ENCODE results near the gene ZC3H4. TPM values are rescaled to one million over a fixed set of nuclear protein-coding genes. Genes with fewer than 3 reads are reported as not detected.

ZC3H4 gene
- total and polyA plus RNA-seq, 2 donors from 2014 or later: 5.7 to 55.2 TPM

- Histone ChIP-seq H3K9ac (ENCODE audit: low read length in 3 of 3) (peak overlapping the region; percentile 41 to 100 (median 92)), H3K4me3 (ENCODE audit: low read length in 3 of 3) (peak overlapping the region; percentile 87 to 93 (median 89)), H3K9me3 (ENCODE audit: control insufficient read depth in 2 of 3, insufficient read depth in 1 of 3, low read length in 3 of 3) (no peaks in the 10 kb centered on the region), H3K36me3 (ENCODE audit: control insufficient read depth in 2 of 3, insufficient read depth in 3 of 3, low read length in 3 of 3) (no peaks in the 10 kb centered on the region), H3K4me1 (ENCODE audit: control insufficient read depth in 2 of 3, insufficient read depth in 2 of 3, low read depth in 1 of 3, low read length in 3 of 3) (peaks cover 0 to 30% (median 21%) of the 10 kb centered on the region in 3 donors), H3K27me3 (ENCODE audit: control insufficient read depth, insufficient read depth, low read length) (no peaks in the 10 kb centered on the region), H3K27ac (ENCODE audit: low read depth in 2 of 2, low read length in 2 of 2) (peak overlapping the region; percentile 100)
- TF ChIP-seq, protein P1, sequence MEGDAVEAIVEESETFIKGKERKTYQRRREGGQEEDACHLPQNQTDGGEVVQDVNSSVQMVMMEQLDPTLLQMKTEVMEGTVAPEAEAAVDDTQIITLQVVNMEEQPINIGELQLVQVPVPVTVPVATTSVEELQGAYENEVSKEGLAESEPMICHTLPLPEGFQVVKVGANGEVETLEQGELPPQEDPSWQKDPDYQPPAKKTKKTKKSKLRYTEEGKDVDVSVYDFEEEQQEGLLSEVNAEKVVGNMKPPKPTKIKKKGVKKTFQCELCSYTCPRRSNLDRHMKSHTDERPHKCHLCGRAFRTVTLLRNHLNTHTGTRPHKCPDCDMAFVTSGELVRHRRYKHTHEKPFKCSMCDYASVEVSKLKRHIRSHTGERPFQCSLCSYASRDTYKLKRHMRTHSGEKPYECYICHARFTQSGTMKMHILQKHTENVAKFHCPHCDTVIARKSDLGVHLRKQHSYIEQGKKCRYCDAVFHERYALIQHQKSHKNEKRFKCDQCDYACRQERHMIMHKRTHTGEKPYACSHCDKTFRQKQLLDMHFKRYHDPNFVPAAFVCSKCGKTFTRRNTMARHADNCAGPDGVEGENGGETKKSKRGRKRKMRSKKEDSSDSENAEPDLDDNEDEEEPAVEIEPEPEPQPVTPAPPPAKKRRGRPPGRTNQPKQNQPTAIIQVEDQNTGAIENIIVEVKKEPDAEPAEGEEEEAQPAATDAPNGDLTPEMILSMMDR (IDR thresholded peaks at IDR 0.05; ENCODE audit: borderline replicate concordance, extremely low read depth, insufficient read depth): no peak
- FAIRE-seq: no peak
- peak; percentile 89 to 97 (median 93) for DNase-seq
- intact Hi-C loops (cut with DNase I): no loop called here
Observed at GRCh38 chr19:47112166-47112996, 1.2 kb downstream of the ZC3H4 start.

- Histone ChIP-seq H3K9ac (ENCODE audit: low read length in 3 of 3) (peak overlapping the region; percentile 85 to 99 (median 88)), H3K27ac (ENCODE audit: low read depth in 2 of 2, low read length in 2 of 2) (peak overlapping the region; percentile 100), H3K4me3 (ENCODE audit: low read length in 3 of 3) (peak overlapping the region; percentile 87 to 90 (median 89)), H3K9me3 (ENCODE audit: control insufficient read depth in 2 of 3, insufficient read depth in 1 of 3, low read length in 3 of 3) (no peaks in the 10 kb centered on the region), H3K4me1 (ENCODE audit: control insufficient read depth in 2 of 3, insufficient read depth in 2 of 3, low read depth in 1 of 3, low read length in 3 of 3) (peaks cover 0 to 36% (median 24%) of the 10 kb centered on the region in 3 donors), H3K36me3 (ENCODE audit: control insufficient read depth in 2 of 3, insufficient read depth in 3 of 3, low read length in 3 of 3) (no peaks in the 10 kb centered on the region), H3K27me3 (ENCODE audit: control insufficient read depth, insufficient read depth, low read length) (no peaks in the 10 kb centered on the region)
- TF ChIP-seq, protein P1 (IDR thresholded peaks at IDR 0.05; ENCODE audit: borderline replicate concordance, extremely low read depth, insufficient read depth): no peak
- FAIRE-seq (no peak), DNase-seq (no peak)
- intact Hi-C loops (cut with DNase I): no loop called here
Observed at GRCh38 chr19:47111682-47112165, 1.9 kb downstream of the ZC3H4 start.

GRCh38 chr19:47111006-47111621, 2.5 kb downstream of the ZC3H4 start:
- FAIRE-seq: no peak
- intact Hi-C loops (cut with DNase I): no loop called here
- H3K9ac ChIP-seq (ENCODE audit: low read length in 3 of 3): peak overlapping the region; percentile 85 to 99 (median 88)
- H3K27me3 ChIP-seq (ENCODE audit: control insufficient read depth, insufficient read depth, low read length): no peaks in the 10 kb centered on the region
- peak overlapping the region; percentile 100 for H3K27ac ChIP-seq (ENCODE audit: low read depth in 2 of 2, low read length in 2 of 2)
- H3K36me3 ChIP-seq (ENCODE audit: control insufficient read depth in 2 of 3, insufficient read depth in 3 of 3, low read length in 3 of 3): no peaks in the 10 kb centered on the region
- peak in 3 of 5 donors; percentile 46 to 67 (median 63) for DNase-seq
- TF ChIP-seq, protein P1 (IDR thresholded peaks at IDR 0.05; ENCODE audit: borderline replicate concordance, extremely low read depth, insufficient read depth): no peak
- peaks cover 0 to 36% (median 29%) of the 10 kb centered on the region in 3 donors for H3K4me1 ChIP-seq (ENCODE audit: control insufficient read depth in 2 of 3, insufficient read depth in 2 of 3, low read depth in 1 of 3, low read length in 3 of 3)
- H3K4me3 ChIP-seq (ENCODE audit: low read length in 3 of 3): peak overlapping the region; percentile 87 to 90 (median 89)
- H3K9me3 ChIP-seq (ENCODE audit: control insufficient read depth in 2 of 3, insufficient read depth in 1 of 3, low read length in 3 of 3): no peaks in the 10 kb centered on the region

Measured in kidney (tissue), 14 donors.